NCI-H2196 (cell line): ENCODE results near the gene NPY1R.

Source experiments
- DNase-seq: peaks from one replicate; lab custom pipeline; 2025; ENCODE audit not compliant: unreplicated experiment; lab: John Stamatoyannopoulos, UW

NPY1R gene

GRCh38 chr4:163332526-163333406 lies at the start of gene NPY1R:
TSS of gene NPY1R (minus strand) at chr4:163332596. CDS start at chr4:163326554, 6,042 bp downstream.
- no peak for DNase-seq

GRCh38 chr4:163380703-163381102 lies 48.3 kb upstream of the NPY1R start:
- DNase-seq: no peak

DNA sequence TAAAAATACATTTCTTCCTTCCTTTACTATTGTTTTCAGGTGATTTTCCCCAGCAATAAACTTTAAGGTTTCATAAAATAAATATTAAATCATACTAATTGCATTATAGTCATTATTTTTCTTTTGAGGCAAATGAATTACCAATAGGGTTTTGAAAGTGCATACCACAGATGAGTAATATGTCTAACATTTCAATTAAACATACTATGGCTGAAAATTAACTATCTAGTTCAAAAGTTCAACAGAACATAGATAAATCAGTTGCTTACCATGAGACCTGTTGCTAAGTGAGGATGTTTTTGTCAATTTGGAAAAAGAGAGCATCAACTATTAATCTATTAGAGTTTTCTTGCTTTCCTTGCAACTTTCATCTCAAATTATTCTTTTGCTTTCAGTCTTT lies 46.3 kb upstream of the NPY1R start:
- DNase-seq: no peak

DNA sequence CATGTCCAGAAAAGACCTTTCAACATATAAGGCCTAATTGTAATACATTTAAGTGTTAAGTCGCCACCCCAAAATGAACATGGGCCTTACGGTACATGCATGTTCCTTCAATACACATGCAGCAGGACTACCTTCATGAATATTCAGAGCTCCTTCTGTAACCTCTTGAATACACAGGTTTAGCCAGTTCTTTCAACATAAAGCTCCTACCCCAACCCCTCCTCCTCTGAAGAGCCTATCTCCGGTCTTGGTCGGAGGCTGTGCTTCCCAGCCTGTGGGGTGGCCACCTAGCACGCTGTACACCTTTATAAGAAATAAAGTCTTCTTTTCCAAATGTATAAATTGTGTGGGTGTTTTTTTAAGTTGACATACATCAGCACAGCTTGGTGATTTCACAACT lies 39.6 kb upstream of the NPY1R start:
- no peak for DNase-seq

DNA sequence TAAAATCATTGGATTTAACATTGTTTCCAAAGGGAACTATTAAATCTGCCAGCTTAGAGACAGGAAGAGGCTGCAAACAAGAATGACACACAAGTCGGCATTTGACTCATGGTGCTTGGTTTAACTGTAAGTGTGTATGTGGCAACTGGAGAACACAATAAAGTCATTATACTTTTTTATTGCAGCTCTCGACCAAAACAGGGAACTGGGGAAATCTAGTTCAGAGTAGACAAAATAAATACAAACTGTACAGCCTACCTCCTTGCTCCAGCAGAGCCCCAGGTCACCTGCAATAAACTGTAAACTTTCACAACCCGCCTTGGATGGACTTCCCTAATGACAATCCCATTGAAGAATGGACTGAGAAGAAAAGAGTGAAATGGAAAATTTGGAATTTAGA lies 35.3 kb upstream of the NPY1R start:
- no peak for DNase-seq

- no peak for DNase-seq
These were observed 23.7 kb upstream of the NPY1R start for GRCh38 chr4:163356104-163356503.

- DNase-seq: no peak
These were observed 20.7 kb upstream of the NPY1R start for GRCh38 chr4:163353054-163353453.

DNA sequence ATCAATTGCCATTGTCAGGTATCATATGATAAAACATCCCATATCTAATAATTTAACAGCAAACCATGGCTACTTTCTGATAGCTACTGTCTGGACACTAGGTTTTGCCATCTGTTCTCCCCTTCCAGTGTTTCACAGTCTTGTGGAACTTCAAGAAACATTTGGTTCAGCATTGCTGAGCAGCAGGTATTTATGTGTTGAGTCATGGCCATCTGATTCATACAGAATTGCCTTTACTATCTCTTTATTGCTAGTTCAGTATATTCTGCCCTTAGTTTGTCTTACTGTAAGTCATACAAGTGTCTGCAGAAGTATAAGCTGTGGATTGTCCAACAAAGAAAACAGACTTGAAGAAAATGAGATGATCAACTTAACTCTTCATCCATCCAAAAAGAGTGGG lies 18.3 kb upstream of the NPY1R start:
- no peak for DNase-seq

DNA sequence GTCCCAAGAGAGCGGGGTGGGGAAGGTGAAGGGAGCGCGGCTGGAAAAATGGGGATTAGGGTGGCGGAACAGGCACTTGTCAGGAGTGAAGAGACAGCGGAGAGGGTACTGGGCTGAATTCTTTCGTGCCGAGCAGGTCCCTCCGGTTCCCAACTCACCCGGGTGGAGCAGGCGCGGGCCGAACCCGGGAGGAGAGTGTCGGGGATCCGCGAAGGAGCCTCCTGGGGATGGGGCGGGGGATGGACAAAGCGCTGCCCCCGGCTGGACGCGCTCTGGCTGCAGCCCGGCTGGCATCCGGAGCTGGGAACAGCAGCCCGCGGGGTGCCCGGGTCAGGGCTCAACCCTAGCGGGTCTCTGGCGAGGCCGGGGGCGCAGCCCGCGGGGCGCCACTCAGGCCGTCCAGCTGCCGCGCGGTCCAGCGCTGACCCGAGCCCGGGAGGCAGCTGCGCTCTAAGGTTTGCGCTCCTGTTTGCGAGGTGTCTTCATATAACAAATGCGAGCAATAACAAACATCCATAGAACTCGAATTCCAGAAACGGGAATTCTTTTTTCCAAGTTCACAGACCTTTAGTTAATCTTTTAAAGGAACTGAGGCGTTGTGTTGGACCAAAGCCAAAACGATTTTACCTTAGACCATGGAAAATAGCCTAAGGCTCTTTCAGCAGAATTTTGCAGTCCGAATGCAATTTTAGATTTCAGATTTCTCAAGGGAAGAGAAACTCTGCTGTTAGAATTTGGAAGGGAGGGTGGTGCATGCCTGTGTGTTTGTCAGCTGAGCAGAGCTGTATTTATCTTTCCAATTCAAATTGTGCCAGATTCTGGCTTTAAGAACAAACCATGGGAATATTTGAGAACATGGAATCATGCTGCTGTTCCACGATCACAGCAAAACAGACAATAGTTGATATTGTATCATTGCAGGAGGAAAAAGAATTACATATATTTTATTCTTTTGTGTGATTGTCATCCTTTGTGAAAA lies 12.0 kb upstream of the NPY1R start:
- DNase-seq: no peak

DNA sequence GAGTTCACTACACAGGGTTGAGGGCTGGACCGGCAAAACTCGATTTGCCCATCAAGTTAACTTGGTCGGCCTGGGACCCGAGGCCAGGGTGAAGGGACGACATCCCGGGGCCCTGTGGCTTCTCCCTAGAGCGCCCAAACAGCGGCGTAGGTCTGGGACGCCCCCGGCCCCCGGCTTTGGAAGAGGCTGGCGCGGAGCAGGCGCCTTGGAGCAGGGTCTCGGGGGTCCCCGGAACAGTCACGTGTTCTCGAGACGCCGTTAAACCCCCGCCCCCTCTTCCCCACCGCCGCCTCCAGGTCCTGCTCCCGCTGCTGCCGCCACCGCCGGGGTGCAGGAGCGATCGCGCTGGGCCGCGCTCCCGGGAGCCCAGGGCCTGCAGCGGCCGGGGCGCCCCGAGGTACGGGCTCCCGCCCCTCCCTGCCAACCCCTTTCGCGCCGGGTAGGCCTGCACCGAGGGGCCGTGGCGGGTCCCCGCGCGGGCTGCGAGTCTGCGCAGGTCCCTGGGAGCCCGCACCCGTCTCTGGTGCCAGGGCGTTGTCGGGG lies 11.3 kb upstream of the NPY1R start, which contains the start of gene NPY5R:
Gene NPY5R, plus strand, starts transcription at position 289 of the 543 bp plus-strand sequence. CDS start 6,382 bp downstream, outside the sequence.
- no peak for DNase-seq

- DNase-seq: no peak
These were observed 3.0 kb upstream of the NPY1R start for GRCh38 chr4:163335384-163335783.

- DNase-seq: no peak
These were observed 593 bp downstream of the NPY1R start for GRCh38 chr4:163331629-163332376.

DNA sequence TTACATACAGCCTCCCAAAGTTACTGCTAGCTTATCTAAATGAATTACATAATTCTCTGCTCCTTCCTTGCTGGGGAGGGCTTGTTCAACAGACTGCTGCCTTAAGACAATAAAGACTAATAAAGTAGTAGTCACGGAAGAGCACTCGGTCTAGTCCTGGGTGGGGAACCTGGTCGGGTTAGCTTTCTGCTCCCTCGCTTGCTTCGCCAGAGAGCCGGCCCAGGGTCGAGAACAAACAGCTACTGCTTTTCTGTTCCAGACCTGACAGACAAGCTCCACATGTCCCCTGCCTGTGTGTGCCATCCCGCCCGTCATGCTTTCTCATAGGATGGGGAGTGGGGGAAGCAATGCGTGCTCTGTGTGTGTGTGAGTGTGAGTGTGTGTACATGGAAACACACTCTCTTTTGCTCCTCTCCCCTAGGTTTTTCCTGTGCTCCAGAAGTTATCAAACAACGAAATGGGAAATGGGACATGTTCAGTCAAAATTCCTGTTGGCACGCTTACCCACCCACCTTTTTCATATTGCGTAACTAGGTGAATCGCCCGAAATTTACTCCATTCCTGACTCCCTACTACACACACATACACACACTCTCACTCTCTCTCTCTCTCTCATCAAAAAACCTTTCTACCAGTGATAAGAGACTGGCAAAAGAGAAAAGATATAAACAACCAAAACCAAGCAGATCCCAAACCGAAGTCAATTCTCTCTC lies 1.3 kb downstream of the NPY1R start:
- DNase-seq: no peak

- DNase-seq: no peak
These were observed 15.3 kb downstream of the NPY1R start for GRCh38 chr4:163317110-163317509.

- DNase-seq: no peak
These were observed 22.9 kb downstream of the NPY1R start for GRCh38 chr4:163309466-163309865.

DNA sequence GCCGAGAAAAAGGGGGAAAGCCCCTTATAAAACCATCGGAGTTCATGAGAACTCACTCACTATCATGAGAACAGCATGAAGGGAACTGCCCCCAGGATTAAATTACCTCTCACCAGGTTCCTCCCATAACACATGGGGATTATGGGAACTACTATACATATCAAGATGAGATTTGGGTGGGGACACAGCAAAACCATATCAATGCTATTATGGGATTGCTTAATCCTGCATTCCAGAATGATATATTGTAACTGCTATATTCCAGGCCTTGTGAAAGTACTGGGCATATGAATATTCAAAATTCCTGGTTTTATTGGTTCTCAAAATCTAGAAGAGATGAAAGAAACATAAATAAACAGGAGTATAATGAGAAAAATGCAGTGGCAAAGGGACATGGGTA lies 29.3 kb downstream of the NPY1R start:
- no peak for DNase-seq

DNA sequence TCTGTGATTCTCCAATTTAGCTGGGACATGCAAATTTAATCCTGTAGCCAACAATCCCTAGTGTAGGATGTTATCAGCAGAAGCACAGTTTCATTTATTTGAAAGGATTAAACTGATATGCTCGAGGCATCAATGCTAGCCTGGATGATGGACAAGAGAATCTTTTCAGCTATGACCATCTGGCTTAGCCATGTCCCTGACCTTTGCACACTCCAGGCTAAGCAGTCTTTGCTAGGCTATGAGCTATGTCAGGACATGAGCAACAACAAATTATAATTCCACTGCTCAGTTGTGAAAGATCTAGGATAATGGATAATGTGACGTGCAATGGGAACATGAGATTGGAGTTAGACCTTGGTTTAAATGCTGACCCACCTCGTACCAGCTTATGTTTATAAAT lies 32.0 kb downstream of the NPY1R start:
- DNase-seq: no peak

- no peak for DNase-seq
These were observed 37.3 kb downstream of the NPY1R start for GRCh38 chr4:163295138-163295537.

- DNase-seq: no peak
These were observed 48.1 kb downstream of the NPY1R start for GRCh38 chr4:163284304-163284703.
